Ovary (tissue), 3 donors: Measurements from ENCODE around the gene TMCC2.

Experiments
- EP300 ChIP-seq: sonication (generic); formaldehyde crosslinking; IDR thresholded peaks from one replicate; pipeline ENCODE4 v1.6.1; 2017; ENCODE audit warnings: antibody characterized with exemption
- POLR2A ChIP-seq: fragments of 450-650 bp; IDR thresholded peaks from one replicate; pipeline ENCODE4 v1.6.1; 2017; ENCODE audit warnings: antibody characterized with exemption, mild to moderate bottlenecking, moderate library complexity
- TF ChIP-seq, protein P1 (sequence below), 3 donors: fragments of 450-650 bp in 2 of 3; fragments of 200-600 bp in 1 of 3; IDR thresholded peaks; one replicate each; pipeline versions ENCODE4 v1.5.1 to v1.8.0; 2016 to 2022; ENCODE audit warnings: antibody characterized with exemption in 3 of 3, mild to moderate bottlenecking in 1 of 3
- donor health status: DM: no; HTN: no; CAD: no.

- TF ChIP-seq, protein P1, sequence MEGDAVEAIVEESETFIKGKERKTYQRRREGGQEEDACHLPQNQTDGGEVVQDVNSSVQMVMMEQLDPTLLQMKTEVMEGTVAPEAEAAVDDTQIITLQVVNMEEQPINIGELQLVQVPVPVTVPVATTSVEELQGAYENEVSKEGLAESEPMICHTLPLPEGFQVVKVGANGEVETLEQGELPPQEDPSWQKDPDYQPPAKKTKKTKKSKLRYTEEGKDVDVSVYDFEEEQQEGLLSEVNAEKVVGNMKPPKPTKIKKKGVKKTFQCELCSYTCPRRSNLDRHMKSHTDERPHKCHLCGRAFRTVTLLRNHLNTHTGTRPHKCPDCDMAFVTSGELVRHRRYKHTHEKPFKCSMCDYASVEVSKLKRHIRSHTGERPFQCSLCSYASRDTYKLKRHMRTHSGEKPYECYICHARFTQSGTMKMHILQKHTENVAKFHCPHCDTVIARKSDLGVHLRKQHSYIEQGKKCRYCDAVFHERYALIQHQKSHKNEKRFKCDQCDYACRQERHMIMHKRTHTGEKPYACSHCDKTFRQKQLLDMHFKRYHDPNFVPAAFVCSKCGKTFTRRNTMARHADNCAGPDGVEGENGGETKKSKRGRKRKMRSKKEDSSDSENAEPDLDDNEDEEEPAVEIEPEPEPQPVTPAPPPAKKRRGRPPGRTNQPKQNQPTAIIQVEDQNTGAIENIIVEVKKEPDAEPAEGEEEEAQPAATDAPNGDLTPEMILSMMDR (IDR thresholded peaks at IDR 0.05): no peak
- TF ChIP-seq POLR2A (no peak), EP300 (no peak)
These were observed 87.4 kb downstream of the TMCC2 start for GRCh38 chr1:205315008-205315618.
